ENCODE data around the gene MGAT5. TPM values are rescaled to one million over a fixed set of nuclear protein-coding genes. Genes with fewer than 3 reads are reported as not detected.

MGAT5 gene
- total RNA-seq, 1 donor from 2014 or later: 30.0 TPM

- no peak for TF ChIP-seq CTCF (IDR thresholded peaks at IDR 0.05)
- Mint-ChIP-seq H3K27me3 (ENCODE audit: low read depth) (no peaks in the 10 kb centered on the region), H3K9me3 (ENCODE audit: low read depth) (no peaks in the 10 kb centered on the region), H3K36me3 (ENCODE audit: low read depth) (no peaks in the 10 kb centered on the region), H3K27ac (ENCODE audit: unreplicated experiment) (no peak overlapping the region), H3K4me3 (ENCODE audit: unreplicated experiment) (no peak overlapping the region), H3K4me1 (ENCODE audit: low read depth) (no peaks in the 10 kb centered on the region)
- DNase-seq (ENCODE audit: low spot score): no peak
Observed at GRCh38 chr2:134337631-134338030, 83.8 kb downstream of the MGAT5 start.

- no peak for DNase-seq (ENCODE audit: low spot score)
- H3K27ac Mint-ChIP-seq (ENCODE audit: unreplicated experiment): no peak overlapping the region
- H3K9me3 Mint-ChIP-seq (ENCODE audit: low read depth): no peaks in the 10 kb centered on the region
- H3K4me3 Mint-ChIP-seq (ENCODE audit: unreplicated experiment): no peak overlapping the region
- no peaks in the 10 kb centered on the region for H3K4me1 Mint-ChIP-seq (ENCODE audit: low read depth)
- H3K27me3 Mint-ChIP-seq (ENCODE audit: low read depth): no peaks in the 10 kb centered on the region
- no peak for TF ChIP-seq CTCF (IDR thresholded peaks at IDR 0.05)
- peaks cover 2% of the 10 kb centered on the region for H3K36me3 Mint-ChIP-seq (ENCODE audit: low read depth)
Observed at GRCh38 chr2:134338208-134338607, 84.3 kb downstream of the MGAT5 start.

GRCh38 chr2:134341476-134341875 lies 87.6 kb downstream of the MGAT5 start:
- no peak for DNase-seq (ENCODE audit: low spot score)
- Mint-ChIP-seq H3K4me1 (ENCODE audit: low read depth) (no peaks in the 10 kb centered on the region), H3K9me3 (ENCODE audit: low read depth) (no peaks in the 10 kb centered on the region), H3K36me3 (ENCODE audit: low read depth) (peaks cover 2% of the 10 kb centered on the region), H3K27ac (ENCODE audit: unreplicated experiment) (no peak overlapping the region), H3K4me3 (ENCODE audit: unreplicated experiment) (no peak overlapping the region), H3K27me3 (ENCODE audit: low read depth) (no peaks in the 10 kb centered on the region)
- no peak for TF ChIP-seq CTCF (IDR thresholded peaks at IDR 0.05)

GRCh38 chr2:134344954-134345697 lies 91.3 kb downstream of the MGAT5 start:
- Mint-ChIP-seq H3K27ac (ENCODE audit: unreplicated experiment) (no peak overlapping the region), H3K9me3 (ENCODE audit: low read depth) (no peaks in the 10 kb centered on the region), H3K4me3 (ENCODE audit: unreplicated experiment) (no peak overlapping the region), H3K36me3 (ENCODE audit: low read depth) (peaks cover 2% of the 10 kb centered on the region), H3K27me3 (ENCODE audit: low read depth) (no peaks in the 10 kb centered on the region), H3K4me1 (ENCODE audit: low read depth) (peaks cover 17% of the 10 kb centered on the region)
- DNase-seq (ENCODE audit: low spot score): no peak
- TF ChIP-seq CTCF (IDR thresholded peaks at IDR 0.05): no peak

- Mint-ChIP-seq H3K4me3 (ENCODE audit: unreplicated experiment) (no peak overlapping the region), H3K27me3 (ENCODE audit: low read depth) (no peaks in the 10 kb centered on the region), H3K9me3 (ENCODE audit: low read depth) (no peaks in the 10 kb centered on the region), H3K4me1 (ENCODE audit: low read depth) (peaks cover 17% of the 10 kb centered on the region), H3K27ac (ENCODE audit: unreplicated experiment) (no peak overlapping the region), H3K36me3 (ENCODE audit: low read depth) (peaks cover 4% of the 10 kb centered on the region)
- no peak for TF ChIP-seq CTCF (IDR thresholded peaks at IDR 0.05)
- no peak for DNase-seq (ENCODE audit: low spot score)
Observed at GRCh38 chr2:134346141-134346540, 92.3 kb downstream of the MGAT5 start.

All from chondrocyte (in vitro differentiated cells).